ENCODE measurements around the gene ELOVL5. TPM values are rescaled to one million over a fixed set of nuclear protein-coding genes. Genes with fewer than 3 reads are reported as not detected.

ELOVL5 gene
- total and polyA plus RNA-seq, 4 donors, result 22.8 to 75.5 (median 46.0) TPM

GRCh38 chr6:53269827-53270226 lies 78.9 kb downstream of the ELOVL5 start:
- no peaks in the 10 kb centered on the region for H3K9me3 ChIP-seq (ENCODE audit: control insufficient read depth, low read length)
- H3K27ac ChIP-seq (ENCODE audit: low read depth in 1 of 2, low read length in 2 of 2), result no peak overlapping the region
- H3K36me3 ChIP-seq (ENCODE audit: control insufficient read depth in 1 of 2, insufficient read depth in 2 of 2, low read length in 1 of 2), result peaks cover 9 to 10% of the 10 kb centered on the region in 2 donors
- no peak overlapping the region for H3K4me3 ChIP-seq (ENCODE audit: low read length in 2 of 2)
- DNase-seq, result no peak
- no peaks in the 10 kb centered on the region for H3K27me3 ChIP-seq (ENCODE audit: control insufficient read depth in 1 of 2, insufficient read depth in 2 of 2, low read length in 1 of 2)
- no peak for ATAC-seq (ENCODE audit: low FRiP score)
- intact Hi-C loops (cut with DNase I), result no loop called here
- 82% methylated on average over 5 of the region's 5 CpGs for WGBS, 2 donors
- no peaks in the 10 kb centered on the region for H3K4me1 ChIP-seq (ENCODE audit: control insufficient read depth in 1 of 2, insufficient read depth in 2 of 2, low read length in 2 of 2)

- ATAC-seq (ENCODE audit: low FRiP score) (no peak), DNase-seq (no peak)
- intact Hi-C loops (cut with DNase I), result no loop called here
- Histone ChIP-seq H3K27me3 (ENCODE audit: control insufficient read depth in 1 of 2, insufficient read depth in 2 of 2, low read length in 1 of 2) (no peaks in the 10 kb centered on the region), H3K4me1 (ENCODE audit: control insufficient read depth in 1 of 2, insufficient read depth in 2 of 2, low read length in 2 of 2) (no peaks in the 10 kb centered on the region), H3K27ac (ENCODE audit: low read depth in 1 of 2, low read length in 2 of 2) (no peak overlapping the region), H3K36me3 (ENCODE audit: control insufficient read depth in 1 of 2, insufficient read depth in 2 of 2, low read length in 1 of 2) (peaks cover 9 to 10% of the 10 kb centered on the region in 2 donors), H3K9me3 (ENCODE audit: control insufficient read depth, low read length) (no peaks in the 10 kb centered on the region), H3K4me3 (ENCODE audit: low read length in 2 of 2) (no peak overlapping the region)
- WGBS, 2 donors, result 92 to 94% methylated on average over 6 of the region's 6 CpGs
Measured at GRCh38 chr6:53268858-53269608, 79.7 kb downstream of the ELOVL5 start.

DNA sequence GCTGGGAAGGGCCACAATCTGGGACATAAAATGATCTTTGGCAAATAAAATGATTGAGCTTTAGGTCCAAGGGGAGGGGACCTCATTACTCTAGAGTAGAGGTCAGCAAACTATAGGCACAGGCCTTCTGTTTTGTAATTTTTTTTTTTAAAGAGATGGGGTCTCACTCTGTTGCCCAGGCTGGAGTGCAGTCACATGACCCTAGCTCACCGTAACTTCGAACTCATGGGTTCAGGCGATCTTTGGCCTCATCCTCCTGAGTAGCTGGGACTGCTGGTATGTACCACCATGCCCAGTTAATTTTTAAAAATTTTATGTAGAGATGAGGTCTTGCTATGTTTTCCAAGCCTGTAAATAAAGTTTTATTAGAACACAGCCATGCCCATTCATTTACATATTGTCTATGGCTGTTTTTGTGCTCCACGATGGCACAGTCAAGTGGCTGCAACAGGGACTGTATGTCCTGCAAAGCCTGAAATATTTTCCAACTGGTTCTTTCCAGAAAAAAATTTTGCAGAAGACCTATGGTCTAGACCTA lies 82.1 kb downstream of the ELOVL5 start:
- Histone ChIP-seq H3K27me3 (ENCODE audit: control insufficient read depth in 1 of 2, insufficient read depth in 2 of 2, low read length in 1 of 2) (no peaks in the 10 kb centered on the region), H3K36me3 (ENCODE audit: control insufficient read depth in 1 of 2, insufficient read depth in 2 of 2, low read length in 1 of 2) (peaks cover 9 to 11% of the 10 kb centered on the region in 2 donors), H3K4me1 (ENCODE audit: control insufficient read depth in 1 of 2, insufficient read depth in 2 of 2, low read length in 2 of 2) (no peaks in the 10 kb centered on the region), H3K9me3 (ENCODE audit: control insufficient read depth, low read length) (no peaks in the 10 kb centered on the region), H3K27ac (ENCODE audit: low read depth in 1 of 2, low read length in 2 of 2) (no peak overlapping the region), H3K4me3 (ENCODE audit: low read length in 2 of 2) (no peak overlapping the region)
- DNase-seq (no peak), ATAC-seq (ENCODE audit: low FRiP score) (no peak)
- intact Hi-C loops (cut with DNase I), result no loop called here
- WGBS, 2 donors, result 98% methylated on average over 4 of the region's 4 CpGs

DNA sequence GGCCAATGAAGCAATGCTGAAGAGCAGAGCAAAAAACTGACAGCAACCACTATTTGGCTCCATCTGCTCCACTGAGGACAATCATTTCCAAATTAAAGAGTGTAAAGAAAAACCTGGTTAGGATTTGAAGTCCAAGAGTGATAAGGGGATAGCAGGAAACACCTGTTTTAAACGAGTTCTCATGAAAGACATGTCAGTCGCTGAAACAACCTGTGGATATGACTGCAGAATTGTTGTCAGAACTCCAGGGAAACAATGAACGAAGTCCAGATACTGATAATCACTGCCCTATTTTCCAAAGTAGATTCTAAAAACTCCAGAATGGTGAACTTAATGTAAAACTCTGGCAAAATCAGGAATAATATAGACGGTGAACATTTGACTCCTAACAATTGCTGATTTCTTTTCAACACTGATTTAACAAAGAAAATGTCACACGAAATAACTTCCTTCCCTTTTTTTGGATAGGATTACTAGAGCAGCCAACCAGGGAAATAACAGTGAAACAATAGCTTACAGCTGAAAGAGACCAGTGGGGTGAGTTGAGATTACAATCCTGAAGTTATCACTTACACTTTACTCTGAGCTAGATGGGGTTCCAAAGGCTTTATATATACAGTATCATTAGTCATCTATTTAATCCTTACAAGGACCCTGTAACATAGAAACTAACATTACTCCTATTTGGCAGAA lies 83.7 kb downstream of the ELOVL5 start:
- intact Hi-C loops (cut with DNase I), result no loop called here
- WGBS, 2 donors, result 37 to 45% methylated on average over 5 of the region's 5 CpGs
- ATAC-seq (ENCODE audit: low FRiP score) (no peak), DNase-seq (no peak)
- Histone ChIP-seq H3K4me1 (ENCODE audit: control insufficient read depth in 1 of 2, insufficient read depth in 2 of 2, low read length in 2 of 2) (no peaks in the 10 kb centered on the region), H3K27me3 (ENCODE audit: control insufficient read depth in 1 of 2, insufficient read depth in 2 of 2, low read length in 1 of 2) (no peaks in the 10 kb centered on the region), H3K36me3 (ENCODE audit: control insufficient read depth in 1 of 2, insufficient read depth in 2 of 2, low read length in 1 of 2) (peaks cover 10 to 13% of the 10 kb centered on the region in 2 donors), H3K4me3 (ENCODE audit: low read length in 2 of 2) (no peak overlapping the region), H3K9me3 (ENCODE audit: control insufficient read depth, low read length) (no peaks in the 10 kb centered on the region), H3K27ac (ENCODE audit: low read depth in 1 of 2, low read length in 2 of 2) (no peak overlapping the region)

GRCh38 chr6:53264337-53264736 lies 84.4 kb downstream of the ELOVL5 start:
- no peak for ATAC-seq (ENCODE audit: low FRiP score)
- intact Hi-C loops (cut with DNase I), result no loop called here
- no peak overlapping the region for H3K4me3 ChIP-seq (ENCODE audit: low read length in 2 of 2)
- H3K27ac ChIP-seq (ENCODE audit: low read depth in 1 of 2, low read length in 2 of 2), result no peak overlapping the region
- H3K4me1 ChIP-seq (ENCODE audit: control insufficient read depth in 1 of 2, insufficient read depth in 2 of 2, low read length in 2 of 2), result no peaks in the 10 kb centered on the region
- WGBS, 2 donors, result 88 to 95% methylated on average over 3 of the region's 3 CpGs
- DNase-seq, result no peak
- no peaks in the 10 kb centered on the region for H3K9me3 ChIP-seq (ENCODE audit: control insufficient read depth, low read length)
- H3K27me3 ChIP-seq (ENCODE audit: control insufficient read depth in 1 of 2, insufficient read depth in 2 of 2, low read length in 1 of 2), result no peaks in the 10 kb centered on the region
- H3K36me3 ChIP-seq (ENCODE audit: control insufficient read depth in 1 of 2, insufficient read depth in 2 of 2, low read length in 1 of 2), result peaks cover 10 to 12% of the 10 kb centered on the region in 2 donors

DNA sequence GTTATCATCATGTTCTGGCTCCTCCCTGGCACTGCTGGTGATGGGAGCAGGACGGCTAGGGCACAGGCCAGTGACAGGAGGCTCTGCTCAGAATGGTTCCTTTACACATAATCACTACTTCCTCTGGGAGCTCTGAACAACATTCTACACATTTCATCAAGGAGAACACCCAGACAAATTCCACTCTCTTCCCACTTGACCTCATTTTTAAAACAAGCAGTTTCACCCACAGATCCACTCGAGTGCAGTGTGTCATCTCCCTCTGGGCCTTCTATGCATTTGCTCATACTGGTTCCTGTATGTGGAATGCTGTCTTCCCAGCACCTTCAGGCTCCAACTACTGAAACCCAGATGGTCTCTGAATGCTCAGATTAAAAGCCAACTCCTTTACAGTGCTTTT lies 84.8 kb downstream of the ELOVL5 start:
- Histone ChIP-seq H3K9me3 (ENCODE audit: control insufficient read depth, low read length) (no peaks in the 10 kb centered on the region), H3K36me3 (ENCODE audit: control insufficient read depth in 1 of 2, insufficient read depth in 2 of 2, low read length in 1 of 2) (peaks cover 8 to 12% of the 10 kb centered on the region in 2 donors), H3K27ac (ENCODE audit: low read depth in 1 of 2, low read length in 2 of 2) (no peak overlapping the region), H3K27me3 (ENCODE audit: control insufficient read depth in 1 of 2, insufficient read depth in 2 of 2, low read length in 1 of 2) (no peaks in the 10 kb centered on the region), H3K4me1 (ENCODE audit: control insufficient read depth in 1 of 2, insufficient read depth in 2 of 2, low read length in 2 of 2) (no peaks in the 10 kb centered on the region), H3K4me3 (ENCODE audit: low read length in 2 of 2) (no peak overlapping the region)
- ATAC-seq (ENCODE audit: low FRiP score), result no peak
- 56 to 64% methylated on average over 2 of the region's 2 CpGs for WGBS, 2 donors
- intact Hi-C loops (cut with DNase I), result no loop called here
- no peak for DNase-seq

DNA sequence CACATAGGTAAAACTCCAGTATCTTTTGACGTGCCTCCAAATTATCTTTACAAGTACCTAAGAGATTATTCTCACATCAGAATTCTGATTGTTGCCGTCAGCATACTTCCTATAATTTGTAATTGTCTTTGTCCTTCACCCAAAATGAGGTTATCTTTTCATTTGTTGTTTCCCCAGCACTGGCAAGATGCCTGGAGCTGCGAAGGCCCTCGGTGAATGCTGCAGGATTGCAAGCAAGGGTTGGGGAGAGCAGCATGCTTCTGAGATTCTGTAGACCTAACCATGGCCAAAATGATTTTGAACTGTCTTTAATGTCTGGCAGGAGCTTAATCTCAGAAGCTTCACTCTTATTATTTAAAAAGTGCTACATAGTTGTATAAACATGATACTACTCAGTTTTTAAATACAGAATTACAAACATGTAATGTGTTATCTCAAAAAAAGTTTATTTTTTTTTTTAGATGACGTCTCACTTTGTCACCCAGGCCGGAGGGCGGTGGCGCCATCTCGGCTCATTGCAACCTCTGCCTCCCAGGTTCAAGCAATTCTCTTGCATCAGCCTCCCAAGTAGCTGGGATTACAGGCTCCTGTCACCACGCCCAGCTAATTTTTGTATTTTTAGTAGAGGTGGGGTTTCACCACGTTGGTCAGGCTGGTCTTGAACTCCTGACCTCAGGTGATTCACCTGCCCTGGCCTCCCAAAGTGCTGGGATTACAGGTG lies 88.7 kb downstream of the ELOVL5 start:
- Histone ChIP-seq H3K4me1 (ENCODE audit: control insufficient read depth in 1 of 2, insufficient read depth in 2 of 2, low read length in 2 of 2) (no peaks in the 10 kb centered on the region), H3K27me3 (ENCODE audit: control insufficient read depth in 1 of 2, insufficient read depth in 2 of 2, low read length in 1 of 2) (no peaks in the 10 kb centered on the region), H3K27ac (ENCODE audit: low read depth in 1 of 2, low read length in 2 of 2) (no peak overlapping the region), H3K9me3 (ENCODE audit: control insufficient read depth, low read length) (no peaks in the 10 kb centered on the region), H3K4me3 (ENCODE audit: low read length in 2 of 2) (no peak overlapping the region), H3K36me3 (ENCODE audit: control insufficient read depth in 1 of 2, insufficient read depth in 2 of 2, low read length in 1 of 2) (peaks cover 6 to 11% of the 10 kb centered on the region in 2 donors)
- ATAC-seq (ENCODE audit: low FRiP score), result no peak
- 68 to 74% methylated on average over 11 of the region's 11 CpGs for whole genome bisulfite sequencing, 2 donors
- intact Hi-C loops (cut with DNase I), result no loop called here
- DNase-seq, result no peak

GRCh38 chr6:53258774-53259155 lies 90.0 kb downstream of the ELOVL5 start:
- Histone ChIP-seq H3K36me3 (ENCODE audit: control insufficient read depth in 1 of 2, insufficient read depth in 2 of 2, low read length in 1 of 2) (peaks cover 6 to 11% of the 10 kb centered on the region in 2 donors), H3K27me3 (ENCODE audit: control insufficient read depth in 1 of 2, insufficient read depth in 2 of 2, low read length in 1 of 2) (no peaks in the 10 kb centered on the region), H3K27ac (ENCODE audit: low read depth in 1 of 2, low read length in 2 of 2) (no peak overlapping the region), H3K4me3 (ENCODE audit: low read length in 2 of 2) (no peak overlapping the region), H3K4me1 (ENCODE audit: control insufficient read depth in 1 of 2, insufficient read depth in 2 of 2, low read length in 2 of 2) (no peaks in the 10 kb centered on the region), H3K9me3 (ENCODE audit: control insufficient read depth, low read length) (no peaks in the 10 kb centered on the region)
- 90 to 93% methylated on average over 5 of the region's 5 CpGs for WGBS, 2 donors
- intact Hi-C loops (cut with DNase I), result no loop called here
- DNase-seq, result no peak
- no peak for ATAC-seq (ENCODE audit: low FRiP score)

Measured in aorta (tissue), 5 donors.